ENCODE data around the gene HDAC9.

- TF ChIP-seq CTCF (conservative IDR thresholded peaks at IDR 0.05 in 1 of 2, IDR thresholded peaks at IDR 0.05 in 1 of 2; ENCODE audit: low read depth in 1 of 2, low read length in 2 of 2) (no peak), EZH2 (IDR thresholded peaks at IDR 0.05; ENCODE audit: low read length, missing control alignments) (no peak)
Observed at GRCh38 chr7:18667466-18667865, 171.9 kb downstream of the HDAC9 start.

Measured in fibroblast of lung (primary cell).